Smooth muscle cell (in vitro differentiated cells): ENCODE measurements around the gene RNF123. TPM values are rescaled to one million over a fixed set of nuclear protein-coding genes. Genes with fewer than 3 reads are reported as not detected.

Source experiments
- DNase-seq: peaks from one replicate; lab custom pipeline; 2025; ENCODE audit not compliant: unreplicated experiment; lab: John Stamatoyannopoulos, UW
- H2AFZ ChIP-seq: fragments of 200-600 bp; sonication (generic); 2 replicates; pipeline ENCODE4 v1.6.0; 2016; ENCODE audit warnings: antibody characterized with exemption, low read depth, mild to moderate bottlenecking
- H3F3A ChIP-seq: fragments of 200-600 bp; sonication (generic); 2 replicates; pipeline ENCODE4 v1.6.0; 2017; ENCODE audit warnings: antibody characterized with exemption, low read depth
- H3K27ac ChIP-seq: fragments of 200-600 bp; sonication (generic); 2 replicates; pipeline ENCODE4 v1.5.1; 2016; ENCODE audit warnings: low read depth, mild to moderate bottlenecking
- H3K27me3 ChIP-seq: fragments of 200-600 bp; sonication (generic); 2 replicates; pipeline ENCODE4 v1.6.1; 2016; ENCODE audit warnings: low read depth, mild to moderate bottlenecking
- H3K36me3 ChIP-seq: fragments of 200-600 bp; sonication (generic); 2 replicates; pipeline ENCODE4 v1.5.1; 2016; ENCODE audit warnings: low read depth
- H3K4me1 ChIP-seq: fragments of 200-600 bp; sonication (generic); 2 replicates; pipeline ENCODE4 v1.5.1; 2016; ENCODE audit warnings: low read depth
- H3K4me2 ChIP-seq: fragments of 200-600 bp; sonication (generic); 2 replicates; pipeline ENCODE4 v1.6.0; 2016; ENCODE audit warnings: mild to moderate bottlenecking
- H3K4me3 ChIP-seq: fragments of 200-600 bp; sonication (generic); 2 replicates; pipeline ENCODE4 v1.5.1; 2016; ENCODE audit warnings: mild to moderate bottlenecking
- H3K79me2 ChIP-seq: fragments of 200-600 bp; sonication (generic); 2 replicates; pipeline ENCODE4 v1.6.0; 2016; ENCODE audit warnings: low read depth, mild to moderate bottlenecking
- H3K9ac ChIP-seq: fragments of 200-600 bp; sonication (generic); 2 replicates; pipeline ENCODE4 v1.6.0; 2016; ENCODE audit warnings: low read depth
- H3K9me3 ChIP-seq: fragments of 200-600 bp; sonication (generic); replicated peaks from 2 replicates; pipeline ENCODE4 v1.5.1; 2016; ENCODE audit warnings: low read depth
- H4K20me1 ChIP-seq: fragments of 200-600 bp; sonication (generic); 2 replicates; pipeline ENCODE4 v1.6.0; 2016; ENCODE audit warnings: low read depth
- CTCF ChIP-seq: fragments of 200-600 bp; sonication (generic); IDR thresholded peaks from 2 replicates; pipeline ENCODE4 v1.5.1; 2017; ENCODE audit warnings: borderline replicate concordance, mild to moderate bottlenecking, antibody characterized with exemption; ENCODE audit not compliant: insufficient read depth, poor library complexity, severe bottlenecking
- WGBS: methylation state at CpG from one replicate; pipeline ENCODE4 v1.1.7; 2016; ENCODE audit warnings: low lambda C conversion rate; 5-methylcytosine and 5-hydroxymethylcytosine counted together
- polyA plus RNA-seq: library from polyadenylated mRNA; unstranded; fragments of >200 nt; fragmentation: Nextera tagmentation; extraction: Ambion mirVana; gene quantifications from 2 replicates; pipeline ENCODE4 v1.2.1, GENCODE V29; 2016
- total RNA-seq: library from RNA; depleted of rRNA; stranded (reverse); fragments of >200 nt; gene quantifications from 2 replicates; pipeline ENCODE4 v1.2.3, GENCODE V29; 2014

Gene RNF123
- total and polyA plus RNA-seq, 2 experiments from 2014 or later, result 15.8 to 23.9 TPM

GRCh38 chr3:49648354-49649019, 40.9 kb upstream of the RNF123 start:
- TF ChIP-seq CTCF, result no peak
- Histone ChIP-seq H3K79me2 (no peaks in the 10 kb centered on the region), H4K20me1 (no peaks in the 10 kb centered on the region), H3K4me1 (no peaks in the 10 kb centered on the region), H3K27me3 (no peaks in the 10 kb centered on the region), H2AFZ (no peak overlapping the region), H3K4me2 (no peak overlapping the region), H3K36me3 (no peaks in the 10 kb centered on the region), H3K27ac (no peak overlapping the region), H3K4me3 (no peak overlapping the region), H3K9me3 (no peaks in the 10 kb centered on the region), H3K9ac (no peak overlapping the region), H3F3A (no peaks in the 10 kb centered on the region)
- no peak for DNase-seq
- 83% methylated on average over 3 of the region's 3 CpGs for WGBS

GRCh38 chr3:49649576-49649975, 39.8 kb upstream of the RNF123 start:
- Histone ChIP-seq H3F3A (no peaks in the 10 kb centered on the region), H4K20me1 (no peaks in the 10 kb centered on the region), H2AFZ (no peak overlapping the region), H3K4me1 (no peaks in the 10 kb centered on the region), H3K4me3 (no peak overlapping the region), H3K36me3 (no peaks in the 10 kb centered on the region), H3K27me3 (no peaks in the 10 kb centered on the region), H3K27ac (no peak overlapping the region), H3K4me2 (no peak overlapping the region), H3K9me3 (no peaks in the 10 kb centered on the region), H3K9ac (no peak overlapping the region), H3K79me2 (no peaks in the 10 kb centered on the region)
- TF ChIP-seq CTCF, result no peak
- 79% methylated on average over 1 of the region's 1 CpG for WGBS
- no peak for DNase-seq

GRCh38 chr3:49650177-49650576, 39.2 kb upstream of the RNF123 start:
- H3K4me2 ChIP-seq, result no peak overlapping the region
- 92% methylated on average over 1 of the region's 1 CpG for WGBS
- H3K9me3 ChIP-seq, result no peaks in the 10 kb centered on the region
- H3K27me3 ChIP-seq, result no peaks in the 10 kb centered on the region
- no peak overlapping the region for H3K9ac ChIP-seq
- TF ChIP-seq CTCF, result no peak
- H3K4me3 ChIP-seq, result no peak overlapping the region
- no peak overlapping the region for H3K27ac ChIP-seq
- DNase-seq, result no peak
- no peaks in the 10 kb centered on the region for H3K79me2 ChIP-seq
- no peaks in the 10 kb centered on the region for H3K36me3 ChIP-seq
- no peak overlapping the region for H2AFZ ChIP-seq
- no peaks in the 10 kb centered on the region for H4K20me1 ChIP-seq
- H3F3A ChIP-seq, result no peaks in the 10 kb centered on the region
- H3K4me1 ChIP-seq, result no peaks in the 10 kb centered on the region

GRCh38 chr3:49650637-49651036, 38.7 kb upstream of the RNF123 start:
- no peak for TF ChIP-seq CTCF

More at GRCh38 chr3:49650637-49651036, 38.7 kb upstream of the RNF123 start:
- Histone ChIP-seq H3K9me3 (no peaks in the 10 kb centered on the region), H3K4me3 (no peak overlapping the region), H3K79me2 (no peaks in the 10 kb centered on the region), H3K36me3 (no peaks in the 10 kb centered on the region), H3K27ac (no peak overlapping the region), H3F3A (no peaks in the 10 kb centered on the region), H3K4me1 (no peaks in the 10 kb centered on the region), H4K20me1 (no peaks in the 10 kb centered on the region), H3K9ac (no peak overlapping the region), H2AFZ (no peak overlapping the region), H3K4me2 (no peak overlapping the region), H3K27me3 (no peaks in the 10 kb centered on the region)
- no peak for DNase-seq
- 93% methylated on average over 8 of the region's 8 CpGs for WGBS
